Hepatocyte (in vitro differentiated cells): ENCODE data around the gene MCF2L2.

ENCODE experiments used
- CTCF ChIP-seq: fragments of 200-600 bp; sonication (generic); IDR thresholded peaks from 2 replicates; pipeline ENCODE4 v1.5.1; 2016; ENCODE audit warnings: antibody characterized with exemption, mild to moderate bottlenecking; ENCODE audit not compliant: poor library complexity
- EZH2 ChIP-seq: fragments of 200-600 bp; sonication (generic); IDR thresholded peaks from 2 replicates; pipeline ENCODE4 v1.6.1; 2016; ENCODE audit warnings: antibody characterized with exemption, mild to moderate bottlenecking, borderline replicate concordance

DNA sequence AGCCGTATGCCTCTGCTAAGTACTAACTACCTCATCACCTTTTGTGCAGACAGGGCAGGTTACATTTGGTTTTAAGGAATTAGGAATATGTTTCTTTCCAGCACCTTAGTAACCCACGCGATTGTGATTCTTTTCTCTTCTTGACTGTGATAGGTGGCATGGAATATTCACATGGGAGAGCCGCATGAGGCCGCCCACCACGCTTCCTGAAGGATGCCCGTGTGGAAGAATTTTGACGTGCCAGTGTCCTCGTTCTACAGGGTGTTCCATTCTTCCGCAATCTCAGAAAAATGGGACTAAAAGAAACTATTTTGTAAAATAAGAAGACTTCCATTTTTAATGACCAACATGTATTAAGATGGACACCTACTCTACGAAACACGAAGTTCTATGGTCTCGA, 159.1 kb downstream of the MCF2L2 start:
- no peak for TF ChIP-seq CTCF
- TF ChIP-seq EZH2 = no peak
